Measurements from ENCODE around the gene PAM. TPM values are rescaled to one million over a fixed set of nuclear protein-coding genes. Genes with fewer than 3 reads are reported as not detected.

The PAM gene
- total and polyA plus RNA-seq, 2 of the 8 experiments (the other 6 are each of a cell fraction or from before 2014, with no cell fraction given) = 30.4 to 67.8 TPM

DNA sequence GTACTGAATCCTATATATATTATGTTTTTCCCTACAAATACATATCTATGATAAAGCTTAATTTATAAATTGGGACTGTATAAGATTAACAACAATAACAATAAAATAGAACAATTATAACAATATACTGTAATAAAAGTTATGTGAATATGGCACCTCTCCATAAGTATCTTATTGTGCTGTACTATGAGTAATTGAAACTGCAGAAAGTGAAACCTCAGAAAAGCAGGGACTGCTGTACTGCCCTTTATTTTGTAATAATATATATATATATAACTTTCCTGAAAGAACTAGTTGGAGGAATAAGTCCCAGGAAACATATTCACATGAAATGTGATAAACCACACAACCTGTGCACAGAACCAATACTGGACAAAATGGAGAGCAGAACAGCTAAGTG is 77.3 kb downstream of the PAM start:
- Histone ChIP-seq H3K14ac (ENCODE audit: insufficient read length) (no peak overlapping the region), H4K8ac (ENCODE audit: extremely low read depth, insufficient read depth, low read length) (no peak overlapping the region), H3K27ac (ENCODE audit: low read depth, low read length) (no peak overlapping the region), H2BK20ac (ENCODE audit: low read length) (no peak overlapping the region), H3K36me3 (ENCODE audit: control insufficient read depth in 2 of 4, insufficient read depth in 4 of 4, low read length in 3 of 4) (no peaks in the 10 kb centered on the region), H3K9ac (replicated peaks in 1 of 4; ENCODE audit: extremely low read depth in 1 of 4, low read depth in 3 of 4, low read length in 3 of 4) (no peak overlapping the region), H2BK120ac (replicated peaks; ENCODE audit: low read depth, low read length) (no peak overlapping the region), H4K5ac (ENCODE audit: insufficient read length, low read depth, low read length) (no peak overlapping the region), H3K4me1 (replicated peaks in 1 of 4; ENCODE audit: control insufficient read depth in 3 of 4, insufficient read depth in 4 of 4, low read length in 3 of 4) (no peaks in the 10 kb centered on the region; a peak in 1 of 7 replicates), H3K4me3 (ENCODE audit: extremely low read depth in 1 of 4, insufficient read depth in 2 of 4, low read depth in 3 of 4, low read length in 4 of 4) (no peak overlapping the region), H2BK5ac (ENCODE audit: low read depth, low read length) (no peak overlapping the region), H4K20me1 (replicated peaks in 1 of 2; ENCODE audit: control insufficient read depth in 1 of 2, insufficient read depth in 2 of 2, low read length in 2 of 2) (no peaks in the 10 kb centered on the region), H3K79me2 (ENCODE audit: control insufficient read depth in 1 of 2, insufficient read depth in 2 of 2, low read length in 2 of 2) (no peaks in the 10 kb centered on the region), H2BK15ac (ENCODE audit: low read length) (no peak overlapping the region), H4K91ac (replicated peaks; ENCODE audit: insufficient read length, low read length) (no peak overlapping the region), H2BK12ac (ENCODE audit: low read depth, low read length) (no peak overlapping the region), H3K4ac (replicated peaks; ENCODE audit: insufficient read length, low read depth, low read length) (no peak overlapping the region), H3K27me3 (replicated peaks in 1 of 4; ENCODE audit: control insufficient read depth in 3 of 4, extremely low read depth in 1 of 4, insufficient read depth in 3 of 4, low read length in 3 of 4) (no peaks in the 10 kb centered on the region), H3K18ac (ENCODE audit: extremely low read depth, low read length) (no peak overlapping the region), H3K4me2 (ENCODE audit: insufficient read depth in 1 of 2, low read depth in 2 of 2, low read length in 2 of 2) (no peak overlapping the region), H3K56ac (replicated peaks; ENCODE audit: insufficient read length, low read depth, low read length) (no peak overlapping the region), H3K23me2 (ENCODE audit: low read depth, low read length) (no peaks in the 10 kb centered on the region), H2AFZ (ENCODE audit: low read length) (no peak overlapping the region), H3K9me3 (ENCODE audit: insufficient read depth in 2 of 2, low read depth in 1 of 2, low read length in 1 of 2) (no peaks in the 10 kb centered on the region), H3K23ac (ENCODE audit: insufficient read length) (no peak overlapping the region), H3K79me1 (ENCODE audit: low read depth, low read length) (no peaks in the 10 kb centered on the region; the same call in 1 of the 2 replicates), H2AK5ac (ENCODE audit: low read depth, low read length) (no peak overlapping the region)
- FAIRE-seq (no peak), DNase-seq (ENCODE audit: low read depth in 1 of 2, low spot score in 2 of 2) (no peak)
- ChIA-PET CTCF (ENCODE audit: partially characterized antibody) (interaction anchor here (1.0 to 1.7 kb wide), 2 partner anchors 21 to 33 kb away, joined by 3 read pairs; no protein-coding TSS in a partner anchor), POLR2A (ENCODE audit: partially characterized antibody) (no interaction called here)
- no peak for TF ChIP-seq HDAC2 (IDR thresholded peaks at IDR 0.05; ENCODE audit: borderline replicate concordance in 1 of 2, low read depth in 2 of 2, low read length in 2 of 2)
- no peak for TF ChIP-seq BCL11A (IDR thresholded peaks at IDR 0.05; ENCODE audit: low read depth in 2 of 2, low read length in 2 of 2)
- TF ChIP-seq RAD21 (IDR thresholded peaks at IDR 0.05 in 1 of 2, conservative IDR thresholded peaks at IDR 0.05 in 1 of 2; ENCODE audit: low read depth in 2 of 2, low read length in 2 of 2) = no peak
- TF ChIP-seq, protein P1, sequence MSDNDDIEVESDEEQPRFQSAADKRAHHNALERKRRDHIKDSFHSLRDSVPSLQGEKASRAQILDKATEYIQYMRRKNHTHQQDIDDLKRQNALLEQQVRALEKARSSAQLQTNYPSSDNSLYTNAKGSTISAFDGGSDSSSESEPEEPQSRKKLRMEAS (IDR thresholded peaks at IDR 0.05) = no peak
- no peak for TF ChIP-seq SP2 (IDR thresholded peaks at IDR 0.05; ENCODE audit: low read length)
- no peak for TF ChIP-seq TCF12 (IDR thresholded peaks at IDR 0.05; ENCODE audit: low read depth, low read length)
- no peak for TF ChIP-seq CEBPB (IDR thresholded peaks at IDR 0.05; ENCODE audit: low read depth, low read length)
- no peak for TF ChIP-seq TAF1 (IDR thresholded peaks at IDR 0.05; ENCODE audit: low read depth, low read length)
- no peak for TF ChIP-seq MAFK (IDR thresholded peaks at IDR 0.05; ENCODE audit: low read depth, low read length)
- TF ChIP-seq SRF (IDR thresholded peaks at IDR 0.05; ENCODE audit: low read depth, low read length) = no peak
- no peak for TF ChIP-seq JUN (IDR thresholded peaks at IDR 0.05; ENCODE audit: low read depth, low read length)
- no peak for TF ChIP-seq CHD1 (IDR thresholded peaks at IDR 0.05; ENCODE audit: low read depth, low read length)
- no peak for TF ChIP-seq SIRT6 (IDR thresholded peaks at IDR 0.05; ENCODE audit: low read length)
- no peak for TF ChIP-seq HDAC6 (IDR thresholded peaks at IDR 0.05; ENCODE audit: low read depth, low read length)
- no peak for TF ChIP-seq SUZ12 (IDR thresholded peaks at IDR 0.05; ENCODE audit: low read length)

Data from H1 (cell line).